ENCODE data around the gene ZGPAT. TPM values are rescaled to one million over a fixed set of nuclear protein-coding genes. Genes with fewer than 3 reads are reported as not detected.
"Not testable (repeated sequence)": the region's sequence is repeated elsewhere in the genome, so short reads cannot be mapped to it uniquely, and the experiment has no call there.

Gene ZGPAT
- total RNA-seq, 2 donors from 2014 or later, result 28.8 to 29.5 TPM

GRCh38 chr20:63667858-63668257 is 40.0 kb upstream of the ZGPAT start:
- no peaks in the 10 kb centered on the region for H3K4me1 Mint-ChIP-seq
- Histone ChIP-seq H3K36me3 (ENCODE audit: control insufficient read depth, insufficient read depth, low read length) (peaks cover 16% of the 10 kb centered on the region), H3K9ac (ENCODE audit: extremely low read depth, low read length, poor library complexity, severe bottlenecking) (no peak overlapping the region), H3K27ac (ENCODE audit: low read depth, low read length) (no peak overlapping the region), H3K27me3 (ENCODE audit: control insufficient read depth, insufficient read depth, low read length, poor library complexity, severe bottlenecking) (no peaks in the 10 kb centered on the region), H3K9me3 (ENCODE audit: control insufficient read depth, low read length) (no peaks in the 10 kb centered on the region), H3K4me3 (ENCODE audit: low read length) (no peak overlapping the region), H3K4me1 (ENCODE audit: control insufficient read depth, insufficient read depth, low read length) (no peaks in the 10 kb centered on the region)
- H3K36me3 Mint-ChIP-seq (ENCODE audit: low read depth), result peaks cover 31% of the 10 kb centered on the region
- H3K9me3 Mint-ChIP-seq, result no peaks in the 10 kb centered on the region
- TF ChIP-seq, protein P1, sequence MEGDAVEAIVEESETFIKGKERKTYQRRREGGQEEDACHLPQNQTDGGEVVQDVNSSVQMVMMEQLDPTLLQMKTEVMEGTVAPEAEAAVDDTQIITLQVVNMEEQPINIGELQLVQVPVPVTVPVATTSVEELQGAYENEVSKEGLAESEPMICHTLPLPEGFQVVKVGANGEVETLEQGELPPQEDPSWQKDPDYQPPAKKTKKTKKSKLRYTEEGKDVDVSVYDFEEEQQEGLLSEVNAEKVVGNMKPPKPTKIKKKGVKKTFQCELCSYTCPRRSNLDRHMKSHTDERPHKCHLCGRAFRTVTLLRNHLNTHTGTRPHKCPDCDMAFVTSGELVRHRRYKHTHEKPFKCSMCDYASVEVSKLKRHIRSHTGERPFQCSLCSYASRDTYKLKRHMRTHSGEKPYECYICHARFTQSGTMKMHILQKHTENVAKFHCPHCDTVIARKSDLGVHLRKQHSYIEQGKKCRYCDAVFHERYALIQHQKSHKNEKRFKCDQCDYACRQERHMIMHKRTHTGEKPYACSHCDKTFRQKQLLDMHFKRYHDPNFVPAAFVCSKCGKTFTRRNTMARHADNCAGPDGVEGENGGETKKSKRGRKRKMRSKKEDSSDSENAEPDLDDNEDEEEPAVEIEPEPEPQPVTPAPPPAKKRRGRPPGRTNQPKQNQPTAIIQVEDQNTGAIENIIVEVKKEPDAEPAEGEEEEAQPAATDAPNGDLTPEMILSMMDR (conservative IDR thresholded peaks at IDR 0.05), result no peak
- WGBS, 2 experiments (ENCODE audit: insufficient coverage in 1 of 2, insufficient read length in 1 of 2), result 92 to 100% methylated on average over 3 to 16 of the region's 16 CpGs
- H3K4me3 Mint-ChIP-seq, result no peak overlapping the region
- no peak overlapping the region for H3K27ac Mint-ChIP-seq
- DNase-seq, result no peak
- H3K27me3 Mint-ChIP-seq (ENCODE audit: insufficient read depth), result no peaks in the 10 kb centered on the region

DNA sequence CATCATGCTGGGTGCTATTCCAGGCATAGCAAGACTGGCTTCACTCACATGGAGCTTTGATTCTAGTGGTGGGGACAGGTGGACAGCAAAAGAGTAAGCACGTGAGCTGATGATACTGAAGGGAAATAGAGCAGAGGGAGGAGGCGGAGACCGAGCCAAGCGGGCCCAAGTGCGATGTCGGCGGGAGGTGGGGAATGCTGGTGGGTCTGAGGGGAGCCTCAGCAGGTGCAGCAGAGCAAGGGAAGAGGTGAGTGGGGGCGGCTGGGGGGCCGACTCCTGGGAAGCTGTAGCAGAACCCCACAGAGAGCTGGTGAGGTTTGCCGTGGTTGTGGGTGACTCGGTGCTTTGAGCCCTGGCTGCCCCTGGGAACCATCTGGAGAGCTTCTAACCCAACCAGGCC is 39.5 kb upstream of the ZGPAT start:
- Mint-ChIP-seq H3K4me3 (no peak overlapping the region), H3K4me1 (no peaks in the 10 kb centered on the region), H3K36me3 (ENCODE audit: low read depth) (peaks cover 31% of the 10 kb centered on the region), H3K27ac (no peak overlapping the region), H3K9me3 (no peaks in the 10 kb centered on the region), H3K27me3 (ENCODE audit: insufficient read depth) (no peaks in the 10 kb centered on the region)
- Histone ChIP-seq H3K9me3 (ENCODE audit: control insufficient read depth, low read length) (no peaks in the 10 kb centered on the region), H3K27me3 (ENCODE audit: control insufficient read depth, insufficient read depth, low read length, poor library complexity, severe bottlenecking) (no peaks in the 10 kb centered on the region), H3K27ac (ENCODE audit: low read depth, low read length) (no peak overlapping the region), H3K4me1 (ENCODE audit: control insufficient read depth, insufficient read depth, low read length) (no peaks in the 10 kb centered on the region), H3K36me3 (ENCODE audit: control insufficient read depth, insufficient read depth, low read length) (peaks cover 17% of the 10 kb centered on the region), H3K9ac (ENCODE audit: extremely low read depth, low read length, poor library complexity, severe bottlenecking) (no peak overlapping the region), H3K4me3 (ENCODE audit: low read length) (no peak overlapping the region)
- no peak for DNase-seq
- 94 to 97% methylated on average over 10 to 11 of the region's 11 CpGs for WGBS, 2 experiments (ENCODE audit: insufficient coverage in 1 of 2, insufficient read length in 1 of 2)
- TF ChIP-seq, protein P1 (conservative IDR thresholded peaks at IDR 0.05), result no peak

GRCh38 chr20:63671695-63672094 is 36.1 kb upstream of the ZGPAT start:
- peaks cover 41% of the 10 kb centered on the region for H3K36me3 Mint-ChIP-seq (ENCODE audit: low read depth)
- 95% methylated on average over 4 to 11 of the region's 12 CpGs for WGBS, 2 experiments (ENCODE audit: insufficient coverage in 1 of 2, insufficient read length in 1 of 2)
- not testable (repeated sequence) for H3K9ac ChIP-seq (ENCODE audit: extremely low read depth, low read length, poor library complexity, severe bottlenecking); H3K4me1 Mint-ChIP-seq; H3K4me3 Mint-ChIP-seq; H3K27ac ChIP-seq (ENCODE audit: low read depth, low read length); H3K9me3 ChIP-seq (ENCODE audit: control insufficient read depth, low read length); H3K27ac Mint-ChIP-seq; H3K4me3 ChIP-seq (ENCODE audit: low read length); DNase-seq; H3K4me1 ChIP-seq (ENCODE audit: control insufficient read depth, insufficient read depth, low read length); H3K9me3 Mint-ChIP-seq; H3K27me3 ChIP-seq (ENCODE audit: control insufficient read depth, insufficient read depth, low read length, poor library complexity, severe bottlenecking); H3K27me3 Mint-ChIP-seq (ENCODE audit: insufficient read depth)
- H3K36me3 ChIP-seq (ENCODE audit: control insufficient read depth, insufficient read depth, low read length), result peaks cover 17% of the 10 kb centered on the region

GRCh38 chr20:63672666-63673065 is 35.2 kb upstream of the ZGPAT start:
- Mint-ChIP-seq H3K27ac (no peak overlapping the region), H3K27me3 (ENCODE audit: insufficient read depth) (no peaks in the 10 kb centered on the region), H3K9me3 (no peaks in the 10 kb centered on the region), H3K4me3 (no peak overlapping the region), H3K36me3 (ENCODE audit: low read depth) (peaks cover 41% of the 10 kb centered on the region), H3K4me1 (no peaks in the 10 kb centered on the region)
- Histone ChIP-seq H3K27ac (ENCODE audit: low read depth, low read length) (no peak overlapping the region), H3K27me3 (ENCODE audit: control insufficient read depth, insufficient read depth, low read length, poor library complexity, severe bottlenecking) (no peaks in the 10 kb centered on the region), H3K9me3 (ENCODE audit: control insufficient read depth, low read length) (no peaks in the 10 kb centered on the region), H3K9ac (ENCODE audit: extremely low read depth, low read length, poor library complexity, severe bottlenecking) (no peak overlapping the region), H3K4me1 (ENCODE audit: control insufficient read depth, insufficient read depth, low read length) (no peaks in the 10 kb centered on the region), H3K36me3 (ENCODE audit: control insufficient read depth, insufficient read depth, low read length) (peaks cover 10% of the 10 kb centered on the region), H3K4me3 (ENCODE audit: low read length) (no peak overlapping the region)
- 90 to 95% methylated on average over 2 to 10 of the region's 10 CpGs for WGBS, 2 experiments (ENCODE audit: insufficient coverage in 1 of 2, insufficient read length in 1 of 2)
- TF ChIP-seq, protein P1 (conservative IDR thresholded peaks at IDR 0.05), result no peak
- DNase-seq, result no peak
